BJ (cell line): Measurements from ENCODE around the gene GABBR2. TPM values are rescaled to one million over a fixed set of nuclear protein-coding genes. Genes with fewer than 3 reads are reported as not detected.
"Not testable (repeated sequence)": the region's sequence is repeated elsewhere in the genome, so short reads cannot be mapped to it uniquely, and the experiment has no call there.

Experiments used
- CTCF ChIA-PET: fragments of 350-600 bp; formaldehyde crosslinking; extraction: SDS; loops from one replicate; lab custom pipeline; 2021; ENCODE audit warnings: antibody characterized with exemption, inconsistent platforms; lab: Yijun Ruan, JAX
- POLR2A ChIA-PET: fragments of 300-600 bp; sonication (Branson Sonifier 250); formaldehyde crosslinking; extraction: SDS; loops from one replicate; lab custom pipeline; 2021; ENCODE audit warnings: antibody characterized with exemption; lab: Charles Lee
- DNase-seq: peaks from one replicate; pipeline ENCODE4 v3.0.0-alpha.2; 2011; ENCODE audit warnings: low read depth
- H3K27me3 ChIP-seq: 2 replicates; pipeline ENCODE4 v1.6.0; 2011; ENCODE audit warnings: low read length; ENCODE audit not compliant: control insufficient read depth, insufficient read depth
- H3K36me3 ChIP-seq: 2 replicates; pipeline ENCODE4 v1.5.1; 2011; ENCODE audit warnings: low read length; ENCODE audit not compliant: control insufficient read depth, insufficient read depth
- H3K4me3 ChIP-seq: 2 replicates; pipeline ENCODE4 v1.5.1; 2011; ENCODE audit warnings: low read depth, mild to moderate bottlenecking, control low read depth, low read length
- CTCF ChIP-seq: IDR thresholded peaks from 2 replicates; pipeline ENCODE4 v1.5.1; 2011; ENCODE audit warnings: low read depth, mild to moderate bottlenecking, control low read depth, inconsistent platforms, low read length, moderate library complexity; ENCODE audit not compliant: insufficient read depth
- polyA plus RNA-seq: library from polyadenylated mRNA; depleted of rRNA; stranded (reverse); fragments of >200 nt; gene quantifications from 2 replicates; pipeline ENCODE4 v1.2.3, GENCODE V29; 2011

GABBR2 gene
- polyA plus RNA-seq, 1 experiment, result 1.6 TPM

GRCh38 chr9:98276907-98277469 lies 431.7 kb downstream of the GABBR2 start:
- POLR2A ChIA-PET, result no interaction called here
- H3K36me3 ChIP-seq, result no peaks in the 10 kb centered on the region
- TF ChIP-seq CTCF, result no peak
- CTCF ChIA-PET, result interaction anchor here (0.9 to 1.2 kb wide), 4 partner anchors 8 to 15 kb away, joined by 3 to 6 read pairs (median 4); no protein-coding TSS in a partner anchor
- DNase-seq, result no peak
- H3K4me3 ChIP-seq, result no peak overlapping the region
- H3K27me3 ChIP-seq, result peaks cover 28% of the 10 kb centered on the region

GRCh38 chr9:98275159-98275558 lies 433.6 kb downstream of the GABBR2 start:
- DNase-seq, result no peak
- TF ChIP-seq CTCF, result no peak
- ChIA-PET POLR2A (no interaction called here), CTCF (no interaction called here)
- no peaks in the 10 kb centered on the region for H3K36me3 ChIP-seq
- H3K4me3 ChIP-seq, result no peak overlapping the region
- H3K27me3 ChIP-seq, result peaks cover 24% of the 10 kb centered on the region

- CTCF ChIA-PET, result interaction anchor here (1.2 kb wide), 1 partner anchor 349 kb away, joined by 4 read pairs; the partner anchor contains the start of gene TRMO
- POLR2A ChIA-PET, result no interaction called here
- H3K27me3 ChIP-seq, result peaks cover 11% of the 10 kb centered on the region
- TF ChIP-seq CTCF, result no peak
- no peak overlapping the region for H3K4me3 ChIP-seq
- H3K36me3 ChIP-seq, result no peaks in the 10 kb centered on the region
- no peak for DNase-seq
These were observed 436.7 kb downstream of the GABBR2 start for GRCh38 chr9:98272083-98272482.

GRCh38 chr9:98271479-98271878 lies 437.3 kb downstream of the GABBR2 start:
- POLR2A ChIA-PET, result no interaction called here
- no peak for DNase-seq
- no peak overlapping the region for H3K4me3 ChIP-seq
- CTCF ChIA-PET, result interaction anchor here (0.9 to 1.2 kb wide), 2 partner anchors 198 to 349 kb away, joined by 3 to 4 read pairs; partner anchors contain the start of gene TRMO
- TF ChIP-seq CTCF, result no peak
- no peaks in the 10 kb centered on the region for H3K36me3 ChIP-seq
- H3K27me3 ChIP-seq, result peaks cover 10% of the 10 kb centered on the region

DNA sequence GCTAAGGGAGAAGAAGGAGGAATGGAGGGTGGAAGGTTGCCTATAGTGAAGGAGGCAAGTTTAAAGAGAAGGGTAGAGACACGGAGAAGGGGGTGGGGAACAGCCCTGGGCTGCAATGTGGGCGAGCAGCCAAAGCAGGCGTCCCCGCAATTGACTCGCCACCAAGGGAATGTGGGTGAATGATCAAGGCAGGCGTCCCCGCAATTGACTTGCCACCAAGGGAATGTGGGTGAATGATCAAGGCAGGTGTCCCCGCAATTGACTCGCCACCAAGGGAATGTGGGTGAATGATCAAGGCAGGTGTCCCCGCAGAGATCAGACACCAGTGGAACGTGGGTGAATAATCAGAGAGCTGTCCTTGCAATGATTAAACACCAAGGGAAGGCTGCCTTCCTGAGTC lies 438.5 kb downstream of the GABBR2 start:
- CTCF ChIA-PET, H3K27me3 ChIP-seq, H3K36me3 ChIP-seq, H3K4me3 ChIP-seq, POLR2A ChIA-PET, DNase-seq: not testable (repeated sequence)

DNA sequence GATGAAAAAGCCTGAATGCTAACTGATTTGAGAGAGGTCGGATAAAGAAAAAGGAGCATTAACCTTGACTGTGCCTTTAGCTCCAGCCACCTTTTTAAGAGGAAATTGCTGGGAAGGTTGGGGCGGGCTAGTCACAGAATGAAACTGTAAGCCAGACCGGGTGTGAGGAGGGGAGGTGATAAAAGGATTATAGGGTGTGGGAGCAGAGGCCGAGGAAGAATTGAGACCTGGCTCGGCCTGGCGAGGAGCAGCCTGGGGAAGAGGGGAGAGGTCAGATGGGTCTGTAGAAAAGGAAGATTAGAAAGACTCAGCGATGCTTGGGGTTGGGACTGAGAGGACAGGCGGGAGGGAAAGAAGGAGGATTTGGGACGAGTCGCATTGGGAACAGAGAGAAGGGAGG lies 439.1 kb downstream of the GABBR2 start:
- H3K27me3 ChIP-seq, DNase-seq, H3K36me3 ChIP-seq, H3K4me3 ChIP-seq, POLR2A ChIA-PET: not testable (repeated sequence)
- CTCF ChIA-PET, result interaction anchor here (0.6 kb wide), 1 partner anchor 15 kb away, joined by 3 read pairs; no protein-coding TSS in a partner anchor

DNA sequence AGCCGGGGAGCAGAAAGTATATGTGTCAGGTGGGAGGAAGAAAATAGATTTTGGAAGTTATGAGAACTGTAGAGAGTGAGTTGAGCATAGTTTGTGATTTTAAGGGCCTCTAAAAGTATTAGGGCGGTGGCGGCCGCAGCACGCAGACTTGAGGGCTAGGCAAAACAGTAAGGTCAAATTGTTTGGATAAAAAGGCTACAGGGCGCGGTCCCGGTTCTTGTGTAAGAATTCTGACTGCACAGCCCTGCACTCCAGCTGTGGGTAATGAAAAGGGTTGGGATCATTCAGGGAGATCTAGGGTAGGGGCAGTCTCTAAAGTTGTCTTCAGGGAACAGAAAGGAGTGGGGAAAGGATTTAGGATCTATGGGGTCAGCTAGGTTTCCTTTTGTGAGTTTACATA lies 441.2 kb downstream of the GABBR2 start:
- POLR2A ChIA-PET, DNase-seq, H3K36me3 ChIP-seq, H3K27me3 ChIP-seq, H3K4me3 ChIP-seq: not testable (repeated sequence)
- CTCF ChIA-PET, result interaction anchor here (1.0 to 1.6 kb wide), 3 partner anchors 9 to 193 kb away, joined by 3 to 5 read pairs (median 3); no protein-coding TSS in a partner anchor
